Measurements from ENCODE around the gene TMEM183A. TPM values are rescaled to one million over a fixed set of nuclear protein-coding genes. Genes with fewer than 3 reads are reported as not detected.
A peak's percentile ranks its signal among the peaks of the same experiment; 100 is the strongest.
"Not testable (repeated sequence)": the region's sequence is repeated elsewhere in the genome, so short reads cannot be mapped to it uniquely, and the experiment has no call there.

Gene TMEM183A
- total and polyA plus RNA-seq, 5 experiments from 2014 or later: 46.2 to 92.0 (median 53.6) TPM

GRCh38 chr1:202968351-202968750, 38.8 kb upstream of the TMEM183A start:
- no peaks in the 10 kb centered on the region for H3K27me3 Mint-ChIP-seq
- ATAC-seq (no peak), DNase-seq (no peak)
- H3K4me1 Mint-ChIP-seq: peaks cover 18 to 43% (median 35%) of the 10 kb centered on the region in 4 donors
- H3K9me3 Mint-ChIP-seq: no peaks in the 10 kb centered on the region
- peak overlapping the region; percentile 78 to 94 (median 89) for H3K4me3 Mint-ChIP-seq
- H3K36me3 Mint-ChIP-seq: peaks cover 0 to 10% (median 3%) of the 10 kb centered on the region in 3 donors
- POLR2A ChIA-PET: interaction anchor here (0.9 to 1.9 kb wide), 11 partner anchors 9 to 338 kb away, joined by 3 to 12 read pairs (median 5); partner anchors contain the start of genes ADIPOR1, KLHL12 and TMEM183A
- H3K27ac Mint-ChIP-seq: peak overlapping the region; percentile 4 to 96 (median 88)

GRCh38 chr1:202968895-202969295, 38.3 kb upstream of the TMEM183A start:
- Mint-ChIP-seq H3K9me3 (no peaks in the 10 kb centered on the region), H3K27me3 (no peaks in the 10 kb centered on the region), H3K4me1 (peaks cover 16 to 43% (median 35%) of the 10 kb centered on the region in 4 donors), H3K36me3 (peaks cover 0 to 7% (median 0%) of the 10 kb centered on the region in 3 donors), H3K4me3 (peak overlapping the region in 9 of 10 donors; percentile 12 to 82 (median 39)), H3K27ac (peak overlapping the region in 9 of 10 donors; percentile 31 to 95 (median 77))
- DNase-seq (peak in 5 of 10 donors; percentile 22 to 36 (median 29)), ATAC-seq (peak; percentile 37 to 40)
- POLR2A ChIA-PET: interaction anchor here (1.4 to 1.7 kb wide), 4 partner anchors 10 to 338 kb away, joined by 4 to 12 read pairs (median 8); partner anchors contain the start of gene TMEM183A

- no peak overlapping the region for H3K4me3 Mint-ChIP-seq
- POLR2A ChIA-PET: interaction anchor here (1.3 kb wide), 1 partner anchor 19 kb away, joined by 3 read pairs; no protein-coding TSS in a partner anchor
Observed at GRCh38 chr1:202972046-202972445, 35.1 kb upstream of the TMEM183A start.

GRCh38 chr1:202974856-202975255, 32.3 kb upstream of the TMEM183A start:
- POLR2A ChIA-PET: no interaction called here
- no peak for DNase-seq
- H3K9me3 Mint-ChIP-seq: no peaks in the 10 kb centered on the region
- no peaks in the 10 kb centered on the region for H3K36me3 Mint-ChIP-seq
- ATAC-seq: no peak
- H3K27me3 Mint-ChIP-seq: peaks cover 4 to 38% (median 25%) of the 10 kb centered on the region in 5 donors
- no peak overlapping the region for H3K27ac Mint-ChIP-seq
- H3K4me1 Mint-ChIP-seq: peaks cover 0 to 6% (median under 1%) of the 10 kb centered on the region in 4 donors
- no peak overlapping the region for H3K4me3 Mint-ChIP-seq

More at GRCh38 chr1:202972046-202972445, 35.1 kb upstream of the TMEM183A start:
- no peak for DNase-seq
- Mint-ChIP-seq H3K4me1 (peaks cover 10 to 27% (median 19%) of the 10 kb centered on the region in 4 donors), H3K9me3 (no peaks in the 10 kb centered on the region), H3K27ac (no peak overlapping the region), H3K36me3 (no peaks in the 10 kb centered on the region), H3K27me3 (peaks cover 0 to 10% (median 7%) of the 10 kb centered on the region in 5 donors)
- no peak for ATAC-seq

- Mint-ChIP-seq H3K4me3 (no peak overlapping the region), H3K9me3 (no peaks in the 10 kb centered on the region), H3K27me3 (peaks cover 8 to 46% (median 29%) of the 10 kb centered on the region in 5 donors), H3K27ac (no peak overlapping the region), H3K4me1 (no peaks in the 10 kb centered on the region), H3K36me3 (no peaks in the 10 kb centered on the region)
- ATAC-seq (no peak), DNase-seq (no peak)
- POLR2A ChIA-PET: no interaction called here
Observed at GRCh38 chr1:202976633-202977032, 30.5 kb upstream of the TMEM183A start.

- Mint-ChIP-seq H3K4me3 (no peak overlapping the region), H3K9me3 (no peaks in the 10 kb centered on the region), H3K4me1 (peaks cover 0 to 3% (median 1%) of the 10 kb centered on the region in 4 donors), H3K27me3 (peaks cover 8 to 46% (median 29%) of the 10 kb centered on the region in 5 donors), H3K27ac (no peak overlapping the region), H3K36me3 (no peaks in the 10 kb centered on the region)
- DNase-seq (no peak), ATAC-seq (no peak)
- POLR2A ChIA-PET: no interaction called here
Observed at GRCh38 chr1:202979459-202979858, 27.7 kb upstream of the TMEM183A start.

- no peak for ATAC-seq
- no peak for DNase-seq
- Mint-ChIP-seq H3K4me3 (no peak overlapping the region), H3K36me3 (no peaks in the 10 kb centered on the region), H3K4me1 (peaks cover 0 to 3% (median 1%) of the 10 kb centered on the region in 4 donors), H3K27me3 (peaks cover 10 to 37% (median 24%) of the 10 kb centered on the region in 5 donors), H3K9me3 (no peaks in the 10 kb centered on the region), H3K27ac (peak overlapping the region in 2 of 10 donors; percentile 15 to 48)
- POLR2A ChIA-PET: no interaction called here
Observed at GRCh38 chr1:202981939-202982338, 25.2 kb upstream of the TMEM183A start.

- Mint-ChIP-seq H3K9me3 (no peaks in the 10 kb centered on the region), H3K36me3 (no peaks in the 10 kb centered on the region), H3K4me1 (peaks cover 0 to 3% (median 1%) of the 10 kb centered on the region in 4 donors), H3K27me3 (peaks cover 6 to 28% (median 16%) of the 10 kb centered on the region in 5 donors), H3K4me3 (no peak overlapping the region), H3K27ac (peak overlapping the region in 1 of 10 donors; percentile 25)
- ATAC-seq (no peak), DNase-seq (no peak)
- POLR2A ChIA-PET: no interaction called here
Observed at GRCh38 chr1:202982715-202983430, 24.3 kb upstream of the TMEM183A start.

- ATAC-seq, H3K9me3 Mint-ChIP-seq, H3K36me3 Mint-ChIP-seq, H3K27ac Mint-ChIP-seq, H3K4me3 Mint-ChIP-seq, DNase-seq, H3K27me3 Mint-ChIP-seq: not testable (repeated sequence)
- POLR2A ChIA-PET: interaction anchor here (0.6 kb wide), 1 partner anchor 49 kb away, joined by 5 read pairs; no protein-coding TSS in a partner anchor
- peaks cover 0 to 27% (median 1%) of the 10 kb centered on the region in 4 donors for H3K4me1 Mint-ChIP-seq
Observed at GRCh38 chr1:202986120-202986519, 21.1 kb upstream of the TMEM183A start.

GRCh38 chr1:202987255-202987654, 19.9 kb upstream of the TMEM183A start:
- Mint-ChIP-seq H3K27me3 (peaks cover 0 to 12% (median 10%) of the 10 kb centered on the region in 5 donors), H3K27ac (no peak overlapping the region), H3K9me3 (peaks cover 0 to 8% (median 0%) of the 10 kb centered on the region in 9 donors), H3K4me3 (no peak overlapping the region), H3K4me1 (peaks cover 0 to 26% (median 0%) of the 10 kb centered on the region in 4 donors), H3K36me3 (no peaks in the 10 kb centered on the region)
- ATAC-seq (no peak), DNase-seq (no peak)
- POLR2A ChIA-PET: no interaction called here

- POLR2A ChIA-PET: no interaction called here
- Mint-ChIP-seq H3K36me3 (no peaks in the 10 kb centered on the region), H3K4me1 (peaks cover 0 to 26% (median 0%) of the 10 kb centered on the region in 4 donors)
Observed at GRCh38 chr1:202987922-202988583, 19.1 kb upstream of the TMEM183A start.

GRCh38 chr1:202989879-202990278, 17.3 kb upstream of the TMEM183A start:
- ATAC-seq (no peak), DNase-seq (no peak)
- Mint-ChIP-seq H3K27me3 (peaks cover 5 to 28% (median 22%) of the 10 kb centered on the region in 5 donors), H3K4me1 (peaks cover 0 to 26% (median 0%) of the 10 kb centered on the region in 4 donors), H3K9me3 (peaks cover 0 to 8% (median 0%) of the 10 kb centered on the region in 9 donors), H3K4me3 (no peak overlapping the region), H3K27ac (no peak overlapping the region), H3K36me3 (no peaks in the 10 kb centered on the region)
- POLR2A ChIA-PET: interaction anchor here (0.6 to 0.9 kb wide), 2 partner anchors 62 to 500 kb away, joined by 3 read pairs; partner anchors contain the start of gene KLHL12

More at GRCh38 chr1:202987922-202988583, 19.1 kb upstream of the TMEM183A start:
- no peak for ATAC-seq
- Mint-ChIP-seq H3K4me3 (no peak overlapping the region), H3K27me3 (peaks cover 0 to 14% (median 12%) of the 10 kb centered on the region in 5 donors), H3K9me3 (peaks cover 0 to 8% (median 0%) of the 10 kb centered on the region in 9 donors), H3K27ac (no peak overlapping the region)
- no peak for DNase-seq
